Measurements from ENCODE around the gene PIPOX. TPM values are rescaled to one million over a fixed set of nuclear protein-coding genes. Genes with fewer than 3 reads are reported as not detected.

The PIPOX gene
- total and polyA plus RNA-seq, 2 of the 13 experiments (the other 11 are each of a cell fraction or from before 2014, with no cell fraction given), result 87.3 to 154 TPM

- TF ChIP-seq KDM6A (CRISPR knock-in tag; IDR thresholded peaks at IDR 0.05; ENCODE audit: low read depth), result no peak
- no peak for TF ChIP-seq ZNF280D (CRISPR knock-in tag; IDR thresholded peaks at IDR 0.05)
- no peak for TF ChIP-seq SMC3 (IDR thresholded peaks at IDR 0.05; ENCODE audit: low read length)
- no peak for TF ChIP-seq ZNF280B (CRISPR knock-in tag; IDR thresholded peaks at IDR 0.05; ENCODE audit: borderline replicate concordance)
- TF ChIP-seq GLI4 (CRISPR knock-in tag; IDR thresholded peaks at IDR 0.05; ENCODE audit: borderline replicate concordance), result no peak
Measured at GRCh38 chr17:29018788-29019474, 24.0 kb upstream of the PIPOX start (continued).

GRCh38 chr17:29019475-29020181 is 23.3 kb upstream of the PIPOX start:
- no peaks in the 10 kb centered on the region for H3K9me3 ChIP-seq (ENCODE audit: low read length)
- 7% methylated on average over 28 of the region's 39 CpGs for WGBS (ENCODE audit: low lambda C conversion rate)
- no peak overlapping the region for H3K27ac ChIP-seq (ENCODE audit: extremely low read length, insufficient read depth, low read length)
- no peaks in the 10 kb centered on the region for H3K79me2 ChIP-seq (ENCODE audit: insufficient read depth, low read length)
- peaks cover 3 to 84% of the 10 kb centered on the region in 2 experiments; a peak in 4 of 5 replicates for H3K27me3 ChIP-seq (ENCODE audit: control insufficient read depth in 1 of 2, insufficient read depth in 2 of 2, low read length in 2 of 2)
- peaks cover 19% of the 10 kb centered on the region for H3K4me1 ChIP-seq (ENCODE audit: insufficient read depth, low read length)
- H4K20me1 ChIP-seq (ENCODE audit: insufficient read depth, low read length), result no peaks in the 10 kb centered on the region
- DNase-seq (ENCODE audit: low spot score) (no peak), FAIRE-seq (no peak), ATAC-seq (peak; percentile 61)
- in situ Hi-C loops (cut with HindIII; ENCODE audit: extremely low pct_ligation_motif_present, low pct_unique_long_range_greater_than_20kb), result no loop called here
- peak overlapping the region; percentile 56 for H3K4me2 ChIP-seq (ENCODE audit: low read depth, low read length)
- H3K9ac ChIP-seq (ENCODE audit: insufficient read depth, low read depth, low read length), result no peak overlapping the region
- peak overlapping the region in 2 of 3 experiments; percentile 17 to 50; a peak in 1 of 6 replicates for H3K4me3 ChIP-seq (replicated peaks in 1 of 3; ENCODE audit: insufficient read depth in 1 of 3, low read depth in 2 of 3, low read length in 3 of 3)
- intact Hi-C loops (cut with micrococcal nuclease; ENCODE audit: unreplicated experiment), result loop anchor here (10.0 kb wide), 1 partner anchor 55 kb away; no protein-coding TSS in a partner anchor
- H3K36me3 ChIP-seq (replicated peaks in 1 of 2; ENCODE audit: control insufficient read depth in 1 of 2, insufficient read depth in 2 of 2, low read length in 2 of 2), result no peaks in the 10 kb centered on the region
- no TSS peak for BruUV-seq (replicated peaks)
- no peak overlapping the region for H2AFZ ChIP-seq (ENCODE audit: low read length)
- POLR2A ChIA-PET, result no interaction called here
- CTCF ChIA-PET (ENCODE audit: low intra/inter-chr PET ratio, low total read pairs), result no interaction called here
- TF ChIP-seq ZNF687 (CRISPR knock-in tag; IDR thresholded peaks at IDR 0.05) (peak; percentile 69), GPN1 (CRISPR knock-in tag; IDR thresholded peaks at IDR 0.05; ENCODE audit: borderline replicate concordance) (no peak), MAX (IDR thresholded peaks at IDR 0.05) (peak; percentile 69), FOXO4 (CRISPR knock-in tag; conservative IDR thresholded peaks at IDR 0.05) (0 out of 2 replicates have a peak, but pooled peaks have one; percentile 67), NCOA5 (CRISPR knock-in tag; IDR thresholded peaks at IDR 0.05) (no peak)
